CD8-positive, alpha-beta memory T cell (primary cell): Measurements from ENCODE around the gene BEGAIN. TPM values are rescaled to one million over a fixed set of nuclear protein-coding genes. Genes with fewer than 3 reads are reported as not detected.
A peak's percentile ranks its signal among the peaks of the same experiment; 100 is the strongest.

Source experiments
- CTCF ChIA-PET: fragments of 350-600 bp; sonication (Branson Sonifier 250); formaldehyde crosslinking; loops from one replicate; lab custom pipeline; 2021; ENCODE audit warnings: antibody characterized with exemption; lab: Charles Lee
- POLR2A ChIA-PET: fragments of 350-600 bp; sonication (Branson Sonifier 250); formaldehyde crosslinking; loops from one replicate; lab custom pipeline; 2021; ENCODE audit warnings: antibody characterized with exemption; lab: Charles Lee
- DNase-seq, 5 donors: peaks; one replicate each; pipeline versions ENCODE4 v3.0.0 to v3.0.0-alpha.2; 2020 to 2022; ENCODE audit warnings: mixed read lengths in 1 of 5
- H3K27ac ChIP-seq: one replicate; pipeline ENCODE4 v1.7.0; 2013; ENCODE audit warnings: low read depth, mild to moderate bottlenecking, low read length, moderate library complexity
- H3K27me3 ChIP-seq: 2 replicates; pipeline ENCODE4 v1.7.0; 2013; ENCODE audit warnings: low read length, mild to moderate bottlenecking; ENCODE audit not compliant: insufficient read depth, poor library complexity, severe bottlenecking
- H3K36me3 ChIP-seq: 2 replicates; pipeline ENCODE4 v1.7.0; 2013; ENCODE audit warnings: mild to moderate bottlenecking, low read length, moderate library complexity; ENCODE audit not compliant: insufficient read depth
- H3K4me1 ChIP-seq: 2 replicates; pipeline ENCODE4 v1.7.0; 2013; ENCODE audit warnings: mild to moderate bottlenecking, low read length, moderate library complexity; ENCODE audit not compliant: insufficient read depth
- H3K4me3 ChIP-seq: 2 replicates; pipeline ENCODE4 v1.7.0; 2013; ENCODE audit warnings: mild to moderate bottlenecking, low read length
- H3K9me3 ChIP-seq: 2 replicates; pipeline ENCODE4 v1.7.0; 2013; ENCODE audit warnings: mild to moderate bottlenecking, low read length
- H3K27ac Mint-ChIP-seq, 8 donors: one replicate each; pipeline ENCODE4 v1.8.0; 2020 to 2021; ENCODE audit warnings: mixed read lengths in 8 of 8, mild to moderate bottlenecking in 6 of 8, inconsistent platforms in 3 of 8, moderate library complexity in 3 of 8
- H3K27me3 Mint-ChIP-seq, 2 donors: one replicate each; pipeline ENCODE4 v1.8.0; 2020 to 2021; ENCODE audit warnings: mixed read lengths in 2 of 2, mild to moderate bottlenecking in 1 of 2, moderate library complexity in 1 of 2
- H3K36me3 Mint-ChIP-seq, 3 donors: one replicate each; pipeline ENCODE4 v1.8.0; 2020 to 2021; ENCODE audit warnings: mixed read lengths in 3 of 3, inconsistent platforms in 1 of 3, mild to moderate bottlenecking in 1 of 3
- H3K4me1 Mint-ChIP-seq, 3 donors: one replicate each; pipeline ENCODE4 v1.8.0; 2020 to 2021; ENCODE audit warnings: mixed read lengths in 3 of 3, inconsistent platforms in 1 of 3, mild to moderate bottlenecking in 1 of 3
- H3K4me3 Mint-ChIP-seq, 7 donors: one replicate each; pipeline ENCODE4 v1.8.0; 2020 to 2021; ENCODE audit warnings: mixed read lengths in 7 of 7, mild to moderate bottlenecking in 6 of 7, moderate library complexity in 4 of 7, inconsistent platforms in 2 of 7
- H3K9me3 Mint-ChIP-seq, 5 donors: one replicate each; pipeline ENCODE4 v1.8.0; 2020 to 2022; ENCODE audit warnings: mixed read lengths in 5 of 5, mild to moderate bottlenecking in 3 of 5, moderate library complexity in 2 of 5, inconsistent platforms in 1 of 5
- polyA plus RNA-seq: library from polyadenylated mRNA; unstranded; fragments of 300-500 nt; fragmentation: Illumina TruSeq; gene quantifications from one replicate; pipeline ENCODE4 v1.2.3, GENCODE V29; 2021
- total RNA-seq, 2 experiments: library from RNA; stranded (reverse); gene quantifications; one replicate each; pipeline ENCODE4 v1.2.3, GENCODE V29; 2021

Gene BEGAIN
- total and polyA plus RNA-seq, 3 experiments from 2014 or later = 0.26 to 2.4 (median 2.4) TPM

- Mint-ChIP-seq H3K4me3 (no peak overlapping the region), H3K36me3 (no peaks in the 10 kb centered on the region), H3K4me1 (peaks cover 0 to 4% (median 0%) of the 10 kb centered on the region in 3 donors), H3K27ac (peak overlapping the region in 1 of 8 donors; percentile 86), H3K9me3 (no peaks in the 10 kb centered on the region), H3K27me3 (peaks cover 0 to 5% of the 10 kb centered on the region in 2 donors)
- H3K27ac ChIP-seq = no peak overlapping the region
- H3K27me3 ChIP-seq = no peaks in the 10 kb centered on the region
- no peaks in the 10 kb centered on the region for H3K4me1 ChIP-seq
- H3K36me3 ChIP-seq = no peaks in the 10 kb centered on the region
- peak in 1 of 5 donors; percentile 24 for DNase-seq
- H3K4me3 ChIP-seq = no peak overlapping the region
- POLR2A ChIA-PET = no interaction called here
- CTCF ChIA-PET = no interaction called here
- H3K9me3 ChIP-seq = no peaks in the 10 kb centered on the region
Observed at GRCh38 chr14:100581228-100582145, 5.7 kb downstream of the BEGAIN start.

GRCh38 chr14:100580316-100581227, 6.6 kb downstream of the BEGAIN start:
- H3K27ac Mint-ChIP-seq = no peak overlapping the region
- H3K36me3 ChIP-seq = no peaks in the 10 kb centered on the region
- DNase-seq = peak in 1 of 5 donors; percentile 26
- peaks cover 0 to 5% of the 10 kb centered on the region in 2 donors for H3K27me3 Mint-ChIP-seq
- no peak overlapping the region for H3K4me3 Mint-ChIP-seq
- H3K4me1 Mint-ChIP-seq = peaks cover 0 to 2% (median 0%) of the 10 kb centered on the region in 3 donors
- no peak overlapping the region for H3K4me3 ChIP-seq
- H3K27me3 ChIP-seq = no peaks in the 10 kb centered on the region
- ChIA-PET CTCF (no interaction called here), POLR2A (no interaction called here)
- no peaks in the 10 kb centered on the region for H3K4me1 ChIP-seq
- H3K36me3 Mint-ChIP-seq = no peaks in the 10 kb centered on the region
- no peak overlapping the region for H3K27ac ChIP-seq
- no peaks in the 10 kb centered on the region for H3K9me3 Mint-ChIP-seq
- H3K9me3 ChIP-seq = no peaks in the 10 kb centered on the region

GRCh38 chr14:100578552-100578951, 8.7 kb downstream of the BEGAIN start:
- Histone ChIP-seq H3K36me3 (no peaks in the 10 kb centered on the region), H3K27ac (no peak overlapping the region), H3K4me1 (no peaks in the 10 kb centered on the region), H3K27me3 (no peaks in the 10 kb centered on the region), H3K4me3 (no peak overlapping the region), H3K9me3 (no peaks in the 10 kb centered on the region)
- Mint-ChIP-seq H3K27ac (no peak overlapping the region), H3K4me3 (no peak overlapping the region), H3K27me3 (peaks cover 0 to 7% of the 10 kb centered on the region in 2 donors), H3K9me3 (no peaks in the 10 kb centered on the region), H3K36me3 (no peaks in the 10 kb centered on the region), H3K4me1 (no peaks in the 10 kb centered on the region)
- CTCF ChIA-PET = no interaction called here
- POLR2A ChIA-PET = no interaction called here
- no peak for DNase-seq

- Histone ChIP-seq H3K4me3 (no peak overlapping the region), H3K27me3 (no peaks in the 10 kb centered on the region), H3K4me1 (no peaks in the 10 kb centered on the region), H3K36me3 (no peaks in the 10 kb centered on the region), H3K9me3 (no peaks in the 10 kb centered on the region), H3K27ac (no peak overlapping the region)
- POLR2A ChIA-PET = no interaction called here
- Mint-ChIP-seq H3K36me3 (no peaks in the 10 kb centered on the region), H3K9me3 (no peaks in the 10 kb centered on the region), H3K27ac (no peak overlapping the region), H3K4me1 (no peaks in the 10 kb centered on the region), H3K27me3 (peaks cover 0 to 6% of the 10 kb centered on the region in 2 donors), H3K4me3 (no peak overlapping the region)
- CTCF ChIA-PET = no interaction called here
- DNase-seq = peak in 1 of 5 donors; percentile 28
Observed at GRCh38 chr14:100577986-100578431, 9.2 kb downstream of the BEGAIN start.

- H3K9me3 Mint-ChIP-seq = no peaks in the 10 kb centered on the region
- peaks cover 3 to 5% (median 5%) of the 10 kb centered on the region in 3 donors for H3K4me1 Mint-ChIP-seq
- ChIA-PET CTCF (no interaction called here), POLR2A (no interaction called here)
- no peaks in the 10 kb centered on the region for H3K36me3 ChIP-seq
- H3K4me3 ChIP-seq = no peak overlapping the region
- no peaks in the 10 kb centered on the region for H3K27me3 ChIP-seq
- no peak overlapping the region for H3K27ac Mint-ChIP-seq
- no peak overlapping the region for H3K4me3 Mint-ChIP-seq
- no peaks in the 10 kb centered on the region for H3K4me1 ChIP-seq
- H3K36me3 Mint-ChIP-seq = no peaks in the 10 kb centered on the region
- H3K9me3 ChIP-seq = no peaks in the 10 kb centered on the region
- peak in 1 of 5 donors; percentile 40 for DNase-seq
- H3K27me3 Mint-ChIP-seq = peaks cover 5 to 11% of the 10 kb centered on the region in 2 donors
- no peak overlapping the region for H3K27ac ChIP-seq
Observed at GRCh38 chr14:100577321-100577985, 9.8 kb downstream of the BEGAIN start.

- Histone ChIP-seq H3K4me3 (no peak overlapping the region), H3K27me3 (no peaks in the 10 kb centered on the region), H3K9me3 (no peaks in the 10 kb centered on the region), H3K27ac (no peak overlapping the region), H3K4me1 (no peaks in the 10 kb centered on the region), H3K36me3 (no peaks in the 10 kb centered on the region)
- Mint-ChIP-seq H3K4me3 (no peak overlapping the region), H3K36me3 (no peaks in the 10 kb centered on the region), H3K27ac (no peak overlapping the region), H3K27me3 (peaks cover 14 to 19% of the 10 kb centered on the region in 2 donors), H3K4me1 (peaks cover 5 to 6% (median 5%) of the 10 kb centered on the region in 3 donors), H3K9me3 (no peaks in the 10 kb centered on the region)
- peak in 1 of 5 donors; percentile 30 for DNase-seq
- ChIA-PET POLR2A (no interaction called here), CTCF (no interaction called here)
Observed at GRCh38 chr14:100576091-100577085, 10.8 kb downstream of the BEGAIN start.
